B cell (primary cell): ENCODE data around the gene TBC1D22A. TPM values are rescaled to one million over a fixed set of nuclear protein-coding genes. Genes with fewer than 3 reads are reported as not detected.

ENCODE experiments used
- ATAC-seq: fragments of 200-7000 bp; cut with Tn5 transposase; one replicate; pipeline ENCODE4 v1.10.0; 2021; ENCODE audit warnings: low read depth, mild to moderate bottlenecking, moderate number of reproducible peaks, moderate library complexity
- CTCF ChIA-PET: fragments of 350-600 bp; sonication (Branson Sonifier 250); formaldehyde crosslinking; loops from one replicate; lab custom pipeline; 2021; ENCODE audit warnings: antibody characterized with exemption, inconsistent platforms; lab: Charles Lee
- POLR2A ChIA-PET: fragments of 350-600 bp; sonication (Branson Sonifier 250); formaldehyde crosslinking; loops from one replicate; lab custom pipeline; 2021; ENCODE audit warnings: antibody characterized with exemption; lab: Charles Lee
- DNase-seq: peaks from one replicate; pipeline ENCODE4 v3.0.0; 2013
- H2AFZ ChIP-seq: 2 replicates; pipeline ENCODE4 v1.6.1; 2012; ENCODE audit warnings: mild to moderate bottlenecking, low read depth, low read length; ENCODE audit not compliant: insufficient read depth, poor library complexity, severe bottlenecking
- H3K27ac ChIP-seq, 2 donors: 1 replicate in 1 of 2; 2 replicates in 1 of 2; pipeline ENCODE4 v1.5.1; 2012 to 2013; ENCODE audit warnings: low read length in 2 of 2, mild to moderate bottlenecking in 2 of 2, moderate library complexity in 1 of 2
- H3K27me3 ChIP-seq, 4 experiments: fragments of 200-600 bp in 1 of 4; sonication (generic) in 1 of 4; replicated peaks in 1 of 4; 1 replicate in 2 of 4; 2 replicates in 2 of 4; pipeline versions ENCODE4 v1.6.1 to v1.7.0; 2013 to 2016; ENCODE audit warnings: low read length in 3 of 4, mild to moderate bottlenecking in 2 of 4, mixed read lengths in 1 of 4, moderate library complexity in 1 of 4; ENCODE audit not compliant: insufficient read depth in 4 of 4, control insufficient read depth in 3 of 4; ENCODE audit errors: control extremely low read depth in 1 of 4
- H3K36me3 ChIP-seq, 2 experiments: replicated peaks in 1 of 2; 1 replicate in 1 of 2; 2 replicates in 1 of 2; pipeline versions ENCODE4 v1.6.1 to v1.7.1; 2013; ENCODE audit warnings: low read length in 1 of 2; ENCODE audit not compliant: insufficient read depth in 2 of 2, control insufficient read depth in 1 of 2; ENCODE audit errors: control extremely low read depth in 1 of 2, extremely low read depth in 1 of 2
- H3K4me1 ChIP-seq, 2 donors: fragments of 200-600 bp in 1 of 2; sonication (generic) in 1 of 2; 1 replicate in 1 of 2; 2 replicates in 1 of 2; pipeline versions ENCODE4 v1.5.1 to v1.6.1; 2013 to 2017; ENCODE audit warnings: low read length in 2 of 2; ENCODE audit not compliant: control insufficient read depth in 2 of 2, insufficient read depth in 2 of 2
- H3K4me2 ChIP-seq: replicated peaks from 2 replicates; pipeline ENCODE3; 2012; ENCODE audit warnings: mild to moderate bottlenecking, low read depth, low read length; ENCODE audit not compliant: poor library complexity, severe bottlenecking
- H3K4me3 ChIP-seq, 5 experiments: fragments of 200-600 bp in 1 of 5; sonication (generic) in 1 of 5; 1 replicate in 3 of 5; 2 replicates in 2 of 5; pipeline versions ENCODE4 v1.5.1 to v1.7.0; 2011 to 2016; ENCODE audit warnings: low read length in 4 of 5, mild to moderate bottlenecking in 4 of 5, low read depth in 2 of 5, control low read depth in 1 of 5, moderate library complexity in 1 of 5; ENCODE audit not compliant: insufficient read depth in 1 of 5; ENCODE audit errors: control extremely low read depth in 1 of 5, extremely low read depth in 1 of 5
- H3K79me2 ChIP-seq: fragments of 200-600 bp; sonication (generic); one replicate; pipeline ENCODE4 v1.6.0; 2016; ENCODE audit warnings: low read length; ENCODE audit not compliant: control insufficient read depth, insufficient read depth
- H3K9ac ChIP-seq: fragments of 200-600 bp; sonication (generic); 2 replicates; pipeline ENCODE4 v1.6.1; 2017; ENCODE audit warnings: mild to moderate bottlenecking, low read length, moderate library complexity
- H3K9me3 ChIP-seq, 3 donors: one replicate each; pipeline versions ENCODE4 v1.6.1 to v1.7.1; 2013; ENCODE audit warnings: low read length in 2 of 3; ENCODE audit not compliant: control insufficient read depth in 2 of 3, insufficient read depth in 1 of 3; ENCODE audit errors: control extremely low read depth in 1 of 3
- H4K20me1 ChIP-seq: 2 replicates; pipeline ENCODE4 v1.6.0; 2012; ENCODE audit warnings: mild to moderate bottlenecking, low read length; ENCODE audit not compliant: insufficient read depth, control insufficient read depth, poor library complexity, severe bottlenecking
- H3K27ac Mint-ChIP-seq: one replicate; pipeline ENCODE4 v1.8.0; 2021; ENCODE audit warnings: mixed read lengths
- H3K27me3 Mint-ChIP-seq: one replicate; pipeline ENCODE4 v1.8.0; 2021; ENCODE audit warnings: mixed read lengths
- H3K4me1 Mint-ChIP-seq: one replicate; pipeline ENCODE4 v1.8.0; 2021; ENCODE audit warnings: mixed read lengths
- H3K4me3 Mint-ChIP-seq: one replicate; pipeline ENCODE4 v1.8.0; 2021; ENCODE audit warnings: mixed read lengths
- H3K9me3 Mint-ChIP-seq: one replicate; pipeline ENCODE4 v1.8.0; 2022; ENCODE audit warnings: mixed read lengths; ENCODE audit not compliant: insufficient read depth
- EZH2 ChIP-seq: IDR thresholded peaks from 2 replicates; pipeline ENCODE4 v1.6.1; 2012; ENCODE audit warnings: borderline replicate concordance, low read depth, mild to moderate bottlenecking, moderate library complexity, low read length; ENCODE audit not compliant: insufficient read depth, poor library complexity, severe bottlenecking
- WGBS: methylation state at CpG from one replicate; pipeline ENCODE4 v1.1.5; 2013; ENCODE audit warnings: missing lambda C conversion rate; ENCODE audit not compliant: insufficient coverage; 5-methylcytosine and 5-hydroxymethylcytosine counted together
- intact Hi-C: fragments of 100-400 bp; cut with micrococcal nuclease; formaldehyde crosslinking; loops from one replicate; pipeline ENCODE4 v1.10.0; 2022
- polyA plus RNA-seq: library from polyadenylated mRNA; depleted of rRNA; stranded (reverse); fragments of >200 nt; gene quantifications from 2 replicates; pipeline ENCODE4 v1.2.3, GENCODE V29; 2012
- total RNA-seq, 2 donors: library from RNA; stranded (reverse); fragments of 120-200 nt in 1 of 2; gene quantifications; 1 replicate in 1 of 2; 2 replicates in 1 of 2; pipeline versions ENCODE4 v1.2.3 to v1.2.4, GENCODE V29; 2013 to 2022
- TF ChIP-seq, protein P1 (sequence below): fragments of 200-600 bp; IDR thresholded peaks from one replicate; pipeline ENCODE4 v1.8.0; 2022; ENCODE audit warnings: antibody characterized with exemption, mild to moderate bottlenecking

The TBC1D22A gene
- total and polyA plus RNA-seq, 2 donors (not counting 1 experiment from before 2014, with no cell fraction given), result 73.8 to 128 TPM

GRCh38 chr22:47160141-47160541 is 397.7 kb downstream of the TBC1D22A start:
- H3K9me3 Mint-ChIP-seq, result no peaks in the 10 kb centered on the region
- Histone ChIP-seq H2AFZ (no peak overlapping the region), H4K20me1 (peaks cover 91% of the 10 kb centered on the region), H3K4me3 (no peak overlapping the region), H3K79me2 (peaks cover 5% of the 10 kb centered on the region), H3K9me3 (no peaks in the 10 kb centered on the region), H3K9ac (no peak overlapping the region), H3K27me3 (no peaks in the 10 kb centered on the region), H3K27ac (no peak overlapping the region), H3K4me1 (no peaks in the 10 kb centered on the region), H3K36me3 (peaks cover 4 to 37% of the 10 kb centered on the region in 2 experiments), H3K4me2 (no peak overlapping the region)
- intact Hi-C loops, result no loop called here
- POLR2A ChIA-PET, result no interaction called here
- ATAC-seq (no peak), DNase-seq (no peak)
- no peaks in the 10 kb centered on the region for H3K27me3 Mint-ChIP-seq
- H3K27ac Mint-ChIP-seq, result no peak overlapping the region
- CTCF ChIA-PET, result no interaction called here
- TF ChIP-seq EZH2, result no peak
- TF ChIP-seq, protein P1, sequence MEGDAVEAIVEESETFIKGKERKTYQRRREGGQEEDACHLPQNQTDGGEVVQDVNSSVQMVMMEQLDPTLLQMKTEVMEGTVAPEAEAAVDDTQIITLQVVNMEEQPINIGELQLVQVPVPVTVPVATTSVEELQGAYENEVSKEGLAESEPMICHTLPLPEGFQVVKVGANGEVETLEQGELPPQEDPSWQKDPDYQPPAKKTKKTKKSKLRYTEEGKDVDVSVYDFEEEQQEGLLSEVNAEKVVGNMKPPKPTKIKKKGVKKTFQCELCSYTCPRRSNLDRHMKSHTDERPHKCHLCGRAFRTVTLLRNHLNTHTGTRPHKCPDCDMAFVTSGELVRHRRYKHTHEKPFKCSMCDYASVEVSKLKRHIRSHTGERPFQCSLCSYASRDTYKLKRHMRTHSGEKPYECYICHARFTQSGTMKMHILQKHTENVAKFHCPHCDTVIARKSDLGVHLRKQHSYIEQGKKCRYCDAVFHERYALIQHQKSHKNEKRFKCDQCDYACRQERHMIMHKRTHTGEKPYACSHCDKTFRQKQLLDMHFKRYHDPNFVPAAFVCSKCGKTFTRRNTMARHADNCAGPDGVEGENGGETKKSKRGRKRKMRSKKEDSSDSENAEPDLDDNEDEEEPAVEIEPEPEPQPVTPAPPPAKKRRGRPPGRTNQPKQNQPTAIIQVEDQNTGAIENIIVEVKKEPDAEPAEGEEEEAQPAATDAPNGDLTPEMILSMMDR, result no peak
- WGBS, result 99% methylated on average over 15 of the region's 18 CpGs
- peaks cover 8% of the 10 kb centered on the region for H3K4me1 Mint-ChIP-seq
- no peak overlapping the region for H3K4me3 Mint-ChIP-seq

DNA sequence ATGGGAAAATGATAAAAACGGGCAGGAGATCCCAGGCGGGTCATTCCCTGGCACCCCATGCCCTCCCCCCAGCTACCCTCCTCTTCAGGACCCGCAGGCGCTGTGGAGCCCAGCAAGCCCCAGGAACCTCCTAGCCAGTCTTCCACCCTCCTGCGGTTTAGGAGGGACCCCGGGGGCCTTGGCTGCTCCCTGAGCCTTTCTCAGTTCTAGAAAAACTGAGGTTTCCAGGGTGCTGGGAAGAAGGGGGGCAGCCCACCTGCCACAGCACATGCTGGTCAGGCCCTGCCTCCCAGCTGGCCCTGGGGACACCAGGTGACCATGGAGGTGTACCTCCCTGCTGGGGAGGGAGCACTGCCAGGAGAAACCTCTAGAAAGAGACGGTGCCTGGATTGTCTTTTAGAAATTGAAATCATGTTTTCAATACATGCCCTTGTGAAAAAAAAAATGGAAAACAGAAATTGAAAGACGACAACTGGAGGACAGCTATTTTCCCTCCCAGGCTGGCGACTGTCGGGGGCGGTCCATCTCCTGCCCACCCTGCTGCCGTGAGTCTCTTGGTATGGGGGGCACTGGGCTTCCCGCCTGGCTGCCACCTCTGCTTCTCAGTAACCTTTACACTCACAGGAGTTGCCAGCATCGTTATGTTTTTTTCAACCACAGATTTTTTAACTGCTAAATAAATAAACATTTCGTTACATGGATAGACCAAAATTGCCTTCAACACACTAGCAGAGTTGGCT is 398.5 kb downstream of the TBC1D22A start:
- no peak overlapping the region for H3K4me2 ChIP-seq
- H3K27me3 ChIP-seq, result no peaks in the 10 kb centered on the region
- intact Hi-C loops, result no loop called here
- ATAC-seq (no peak), DNase-seq (no peak)
- TF ChIP-seq, protein P1, result no peak
- no peak for TF ChIP-seq EZH2
- no peak overlapping the region for H3K9ac ChIP-seq
- no peaks in the 10 kb centered on the region for H3K4me1 ChIP-seq
- no peak overlapping the region for H2AFZ ChIP-seq
- Mint-ChIP-seq H3K9me3 (no peaks in the 10 kb centered on the region), H3K27me3 (no peaks in the 10 kb centered on the region), H3K27ac (no peak overlapping the region), H3K4me3 (no peak overlapping the region), H3K4me1 (peaks cover 11% of the 10 kb centered on the region)
- H3K79me2 ChIP-seq, result peaks cover 5% of the 10 kb centered on the region
- no peaks in the 10 kb centered on the region for H3K9me3 ChIP-seq
- ChIA-PET CTCF (no interaction called here), POLR2A (no interaction called here)
- H3K27ac ChIP-seq, result no peak overlapping the region
- WGBS, result 97% methylated on average over 10 of the region's 15 CpGs
- peaks cover 91% of the 10 kb centered on the region for H4K20me1 ChIP-seq
- no peak overlapping the region for H3K4me3 ChIP-seq
- H3K36me3 ChIP-seq, result peaks cover 4 to 35% of the 10 kb centered on the region in 2 experiments
